GM12878 (cell line): ENCODE measurements around the gene DMRTC2. TPM values are rescaled to one million over a fixed set of nuclear protein-coding genes. Genes with fewer than 3 reads are reported as not detected.

Experiments used
- ATF2 ChIP-seq: IDR thresholded peaks from 2 replicates; pipeline ENCODE4 v1.6.1; 2012; ENCODE audit warnings: low read length, inconsistent platforms
- BACH1 ChIP-seq: fragments of 450-650 bp; IDR thresholded peaks from 2 replicates; pipeline ENCODE4 v1.6.1; 2017; ENCODE audit warnings: mild to moderate bottlenecking, borderline replicate concordance
- BHLHE40 ChIP-seq, 2 experiments: fragments of 450-650 bp in 1 of 2; IDR thresholded peaks; 2 replicates each; pipeline ENCODE4 v1.6.1; 2011 to 2017; ENCODE audit warnings: low read depth in 2 of 2, borderline replicate concordance in 1 of 2, improper control_type of control experiment in 1 of 2, low read length in 1 of 2, mild to moderate bottlenecking in 1 of 2
- BMI1 ChIP-seq: fragments of 450-650 bp; IDR thresholded peaks from 2 replicates; pipeline ENCODE4 v1.6.1; 2016; ENCODE audit warnings: mild to moderate bottlenecking, moderate library complexity, borderline replicate concordance
- CBX3 ChIP-seq: fragments of 200-600 bp; sonication (generic); IDR thresholded peaks from 2 replicates; pipeline ENCODE4 v1.6.1; 2016; ENCODE audit warnings: low read depth, borderline replicate concordance
- ETV6 ChIP-seq, 2 experiments: fragments of 450-650 bp in 1 of 2; IDR thresholded peaks in 1 of 2; conservative IDR thresholded peaks in 1 of 2; 2 replicates each; pipeline ENCODE4 v1.6.1; 2014; ENCODE audit warnings: antibody characterized with exemption in 1 of 2, borderline replicate concordance in 1 of 2, low read depth in 1 of 2, mild to moderate bottlenecking in 1 of 2, moderate library complexity in 1 of 2
- IKZF1 ChIP-seq: fragments of 450-650 bp; conservative IDR thresholded peaks from 2 replicates; pipeline ENCODE4 v1.6.1; 2017; ENCODE audit warnings: antibody characterized with exemption, mild to moderate bottlenecking
- IRF4 ChIP-seq: IDR thresholded peaks from 2 replicates; pipeline ENCODE4 v1.6.1; 2011; ENCODE audit warnings: low read depth, low read length
- JUND ChIP-seq: IDR thresholded peaks from 2 replicates; pipeline ENCODE4 v1.6.1; 2012; ENCODE audit warnings: low read depth, mild to moderate bottlenecking, low read length, improper control_type of control experiment, moderate library complexity
- MEF2B ChIP-seq: fragments of 450-650 bp; IDR thresholded peaks from 2 replicates; pipeline ENCODE4 v1.6.1; 2018; ENCODE audit warnings: mild to moderate bottlenecking, moderate library complexity; ENCODE audit not compliant: partially characterized antibody, poor library complexity, severe bottlenecking
- NFYA ChIP-seq: IDR thresholded peaks from 2 replicates; pipeline ENCODE4 v1.6.1; 2011; ENCODE audit warnings: low read depth, mild to moderate bottlenecking, low read length, improper control_type of control experiment, borderline replicate concordance
- NKRF ChIP-seq: fragments of 450-650 bp; conservative IDR thresholded peaks from 2 replicates; pipeline ENCODE4 v1.6.1; 2017; ENCODE audit warnings: mild to moderate bottlenecking, moderate library complexity
- NRF1 ChIP-seq: conservative IDR thresholded peaks from 2 replicates; pipeline ENCODE4 v1.6.1; 2011; ENCODE audit warnings: mild to moderate bottlenecking, low read depth, low read length, improper control_type of control experiment
- PAX8 ChIP-seq: fragments of 450-650 bp; IDR thresholded peaks from 2 replicates; pipeline ENCODE4 v1.6.1; 2017; ENCODE audit warnings: mild to moderate bottlenecking, moderate library complexity
- PML ChIP-seq: IDR thresholded peaks from 2 replicates; pipeline ENCODE4 v1.6.1; 2012; ENCODE audit warnings: low read length, inconsistent platforms
- POLR2AphosphoS2 ChIP-seq: IDR thresholded peaks from 2 replicates; pipeline ENCODE4 v1.6.1; 2011; ENCODE audit warnings: low read depth, mild to moderate bottlenecking, low read length, improper control_type of control experiment, moderate library complexity
- RBBP5 ChIP-seq: fragments of 200-600 bp; sonication (generic); conservative IDR thresholded peaks from 2 replicates; pipeline ENCODE4 v1.6.1; 2016
- RFX5 ChIP-seq: IDR thresholded peaks from 2 replicates; pipeline ENCODE4 v1.6.1; 2011; ENCODE audit warnings: low read depth, low read length, improper control_type of control experiment
- SIN3A ChIP-seq: IDR thresholded peaks from 2 replicates; pipeline ENCODE4 v1.6.1; 2012; ENCODE audit warnings: low read depth, low read length, improper control_type of control experiment
- SUPT20H ChIP-seq: IDR thresholded peaks from 2 replicates; pipeline ENCODE4 v1.6.1; 2011; ENCODE audit warnings: low read depth, mild to moderate bottlenecking, low read length, moderate library complexity, borderline replicate concordance; ENCODE audit not compliant: control insufficient read depth
- TARDBP ChIP-seq: IDR thresholded peaks from 2 replicates; pipeline ENCODE4 v1.6.1; 2016; ENCODE audit warnings: borderline replicate concordance
- USF2 ChIP-seq: IDR thresholded peaks from 2 replicates; pipeline ENCODE4 v1.6.1; 2011; ENCODE audit warnings: low read depth, low read length, improper control_type of control experiment, borderline replicate concordance
- ZNF217 ChIP-seq: fragments of 450-650 bp; IDR thresholded peaks from 2 replicates; pipeline ENCODE4 v1.6.1; 2017; ENCODE audit warnings: antibody characterized with exemption, mild to moderate bottlenecking
- ZZZ3 ChIP-seq: IDR thresholded peaks from 2 replicates; pipeline ENCODE4 v1.6.1; 2011; ENCODE audit warnings: low read depth; ENCODE audit not compliant: control insufficient read depth, insufficient read length
- polyA plus RNA-seq, 11 experiments: library from polyadenylated mRNA; depleted of rRNA in 4 of 11; unstranded in 6 of 11; stranded (reverse) in 5 of 11; fragments of >200 nt; fragmentation: Nextera tagmentation in 4 of 11; fragmentation: Illumina TruSeq in 1 of 11; extraction: Ambion mirVana in 4 of 11; extraction: Trizol in 1 of 11; gene quantifications; 1 replicate in 1 of 11; 2 replicates in 10 of 11; pipeline versions ENCODE4 v1.2.1 to v1.2.3, GENCODE V29; 2011 to 2016; ENCODE audit warnings: inconsistent platforms in 2 of 11, missing spikeins in 2 of 11, low read depth in 1 of 11
- total RNA-seq, 4 experiments: library from RNA; depleted of rRNA in 3 of 4; stranded (reverse); fragments of >200 nt in 3 of 4; fragmentation: Illumina TruSeq in 1 of 4; extraction: Trizol in 1 of 4; gene quantifications; 2 replicates each; pipeline versions ENCODE4 v1.2.1 to v1.2.3, GENCODE V29; 2013 to 2021
- TF ChIP-seq, protein P1 (sequence below): fragments of 450-650 bp; formaldehyde crosslinking; IDR thresholded peaks from 2 replicates; pipeline ENCODE4 v1.5.0; 2022; ENCODE audit warnings: mild to moderate bottlenecking, missing genetic modification characterization

Gene DMRTC2
- total and polyA plus RNA-seq, 10 of the 15 experiments (the other 5 are each of a cell fraction or from before 2014, with no cell fraction given) = not detected

DNA sequence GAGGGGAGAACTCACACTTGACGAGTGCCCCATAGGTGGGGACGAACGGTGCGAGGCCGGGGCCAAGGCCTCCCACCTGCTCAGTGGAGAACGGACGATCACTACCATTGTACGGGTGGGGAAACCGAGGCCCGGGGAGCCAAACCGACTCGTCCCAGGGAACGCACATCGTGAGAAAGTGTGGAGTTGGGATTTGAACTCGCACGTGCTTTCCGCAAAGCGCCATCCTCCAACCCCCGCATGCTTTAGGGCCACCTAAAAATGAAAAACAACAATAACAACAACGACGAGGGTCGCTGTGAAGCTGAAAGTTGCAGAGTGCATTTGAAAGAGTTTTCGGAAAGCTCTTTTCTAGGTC lies 38.6 kb downstream of the DMRTC2 start (continued):
- TF ChIP-seq JUND (no peak), ZNF217 (no peak), BHLHE40 (IDR thresholded peaks at IDR 0.05; ENCODE audit: borderline replicate concordance in 1 of 2, low read depth in 2 of 2, low read length in 1 of 2) (peak; percentile 56 to 81; a peak in 2 of 4 replicates), RBBP5 (no peak), ZZZ3 (no peak), USF2 (no peak), PML (no peak), POLR2AphosphoS2 (no peak), TARDBP (0 out of 2 replicates have a peak, but pooled peaks have one; percentile 5), PAX8 (no peak), NKRF (0 out of 2 replicates have a peak, but pooled peaks have one; percentile 29), MEF2B (no peak), CBX3 (no peak), BMI1 (no peak), ATF2 (no peak), NFYA (no peak), SUPT20H (no peak), ETV6 (conservative IDR thresholded peaks at IDR 0.05 in 1 of 2, IDR thresholded peaks at IDR 0.05 in 1 of 2; ENCODE audit: borderline replicate concordance in 1 of 2, low read depth in 1 of 2) (peak in 1 of 2 experiments; percentile 2; a peak in 1 of 4 replicates), IKZF1 (no peak), SIN3A (peak; percentile 35; the same call in 1 of the 2 replicates), IRF4 (no peak), RFX5 (no peak), BACH1 (no peak), NRF1 (no peak)
- TF ChIP-seq, protein P1, sequence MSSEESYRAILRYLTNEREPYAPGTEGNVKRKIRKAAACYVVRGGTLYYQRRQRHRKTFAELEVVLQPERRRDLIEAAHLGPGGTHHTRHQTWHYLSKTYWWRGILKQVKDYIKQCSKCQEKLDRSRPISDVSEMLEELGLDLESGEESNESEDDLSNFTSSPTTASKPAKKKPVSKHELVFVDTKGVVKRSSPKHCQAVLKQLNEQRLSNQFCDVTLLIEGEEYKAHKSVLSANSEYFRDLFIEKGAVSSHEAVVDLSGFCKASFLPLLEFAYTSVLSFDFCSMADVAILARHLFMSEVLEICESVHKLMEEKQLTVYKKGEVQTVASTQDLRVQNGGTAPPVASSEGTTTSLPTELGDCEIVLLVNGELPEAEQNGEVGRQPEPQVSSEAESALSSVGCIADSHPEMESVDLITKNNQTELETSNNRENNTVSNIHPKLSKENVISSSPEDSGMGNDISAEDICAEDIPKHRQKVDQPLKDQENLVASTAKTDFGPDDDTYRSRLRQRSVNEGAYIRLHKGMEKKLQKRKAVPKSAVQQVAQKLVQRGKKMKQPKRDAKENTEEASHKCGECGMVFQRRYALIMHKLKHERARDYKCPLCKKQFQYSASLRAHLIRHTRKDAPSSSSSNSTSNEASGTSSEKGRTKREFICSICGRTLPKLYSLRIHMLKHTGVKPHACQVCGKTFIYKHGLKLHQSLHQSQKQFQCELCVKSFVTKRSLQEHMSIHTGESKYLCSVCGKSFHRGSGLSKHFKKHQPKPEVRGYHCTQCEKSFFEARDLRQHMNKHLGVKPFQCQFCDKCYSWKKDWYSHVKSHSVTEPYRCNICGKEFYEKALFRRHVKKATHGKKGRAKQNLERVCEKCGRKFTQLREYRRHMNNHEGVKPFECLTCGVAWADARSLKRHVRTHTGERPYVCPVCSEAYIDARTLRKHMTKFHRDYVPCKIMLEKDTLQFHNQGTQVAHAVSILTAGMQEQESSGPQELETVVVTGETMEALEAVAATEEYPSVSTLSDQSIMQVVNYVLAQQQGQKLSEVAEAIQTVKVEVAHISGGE (CRISPR knock-in tag) = no peak
